Ammon's horn (tissue), 1 donor: ENCODE data around the gene BAZ2B.

ENCODE experiments used
- DNase-seq: peaks from one replicate; pipeline ENCODE4 v3.0.0-alpha.2; 2016; ENCODE audit warnings: low spot score

BAZ2B gene

DNA sequence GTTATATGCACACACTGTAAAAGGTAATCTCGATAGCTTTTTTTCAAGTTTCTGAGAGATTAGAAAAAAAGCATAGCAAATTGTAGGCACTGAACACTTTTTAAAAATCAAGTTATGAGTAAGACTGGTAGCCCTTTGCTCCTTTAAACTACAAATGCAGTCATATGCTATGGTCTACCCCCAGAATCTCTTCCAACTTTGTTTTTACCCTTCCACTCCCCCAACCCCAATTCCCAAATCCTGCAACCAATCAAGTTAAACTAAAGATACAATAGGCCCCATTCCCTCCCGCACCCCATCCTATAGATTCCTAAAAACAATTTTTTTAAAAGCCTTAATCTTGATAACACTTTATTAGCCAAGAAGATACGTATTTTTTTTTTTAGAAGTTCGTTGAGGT, 752 bp upstream of the BAZ2B start:
- DNase-seq, result no peak

DNA sequence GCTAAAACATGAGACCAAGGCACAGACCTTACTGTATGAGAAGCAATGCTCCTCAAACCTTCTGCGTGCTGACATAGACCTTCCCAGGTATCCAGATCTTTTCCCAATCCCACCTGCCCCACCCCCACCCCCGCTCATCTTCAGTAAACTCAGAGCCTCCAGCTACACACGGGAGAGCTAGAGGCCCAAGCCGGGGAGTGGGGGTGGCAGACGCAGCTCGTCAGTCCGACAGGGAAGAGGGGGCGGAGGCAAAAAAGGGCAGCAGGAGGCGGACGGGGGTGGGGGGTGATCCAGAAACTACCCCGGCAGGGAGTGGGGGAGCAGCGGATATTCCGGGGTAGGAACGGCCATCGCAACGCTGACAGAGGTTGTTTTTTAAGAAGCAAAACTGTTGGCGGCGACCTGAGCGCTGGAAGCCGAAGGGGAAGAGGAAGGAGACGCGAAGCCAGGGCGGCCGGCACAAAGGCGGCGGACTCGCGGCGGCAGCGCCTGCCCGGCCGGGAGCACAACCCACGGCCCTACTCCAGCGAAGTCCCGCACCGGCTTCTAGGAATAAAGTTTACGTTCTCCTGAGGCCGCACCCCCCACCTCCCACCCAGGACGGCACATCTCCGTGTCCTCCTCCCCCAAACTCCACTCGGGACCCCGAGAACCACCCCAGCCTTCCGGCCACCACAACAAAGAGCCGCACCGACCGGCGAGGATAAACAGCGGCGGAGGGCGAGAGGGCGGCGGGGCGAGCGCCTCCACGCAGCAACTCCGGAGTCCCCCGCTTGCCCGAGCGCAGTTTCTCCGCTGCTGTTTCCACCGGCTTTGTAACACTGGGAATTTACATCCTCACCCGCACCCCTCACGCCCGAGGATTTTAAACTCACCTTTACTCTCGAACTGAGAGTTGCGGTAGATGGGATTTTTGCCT, 722 bp downstream of the BAZ2B start:
- peak; percentile 90 for DNase-seq

- DNase-seq, result no peak
Measured at GRCh38 chr2:159614534-159615366, 1.6 kb downstream of the BAZ2B start.

DNA sequence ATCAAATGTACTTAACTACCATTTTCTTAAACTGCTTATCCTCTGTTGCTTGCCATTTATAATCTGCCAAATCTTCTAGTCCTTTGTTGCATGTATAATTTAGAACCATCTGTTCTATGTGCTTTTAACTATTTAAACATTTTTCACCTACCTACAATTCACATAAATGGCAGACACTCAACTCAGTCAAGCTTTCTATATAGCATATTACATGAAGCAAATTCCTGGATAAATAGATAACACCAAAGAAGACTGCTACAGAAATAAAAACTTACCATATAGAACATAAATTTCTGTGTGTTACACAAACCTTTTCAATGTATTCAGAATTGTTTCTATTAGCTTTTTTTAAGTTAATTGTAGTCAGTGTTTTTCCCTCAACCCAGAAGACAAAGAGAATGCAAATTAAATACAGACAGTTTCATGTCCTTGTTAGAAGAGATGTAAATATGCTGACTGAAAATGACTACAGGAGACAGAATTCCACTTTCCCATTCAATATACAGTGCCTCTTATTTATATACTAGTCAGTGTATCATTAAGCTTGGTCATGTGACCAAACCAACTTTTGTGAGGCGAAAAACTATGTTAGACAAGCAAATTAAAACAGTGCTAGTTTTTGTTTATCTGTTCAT, 2.6 kb downstream of the BAZ2B start:
- DNase-seq, result peak; percentile 35

GRCh38 chr2:159613091-159613490, 3.3 kb downstream of the BAZ2B start:
- no peak for DNase-seq

GRCh38 chr2:159612255-159612901, 4.0 kb downstream of the BAZ2B start:
- DNase-seq, result peak; percentile 53

DNA sequence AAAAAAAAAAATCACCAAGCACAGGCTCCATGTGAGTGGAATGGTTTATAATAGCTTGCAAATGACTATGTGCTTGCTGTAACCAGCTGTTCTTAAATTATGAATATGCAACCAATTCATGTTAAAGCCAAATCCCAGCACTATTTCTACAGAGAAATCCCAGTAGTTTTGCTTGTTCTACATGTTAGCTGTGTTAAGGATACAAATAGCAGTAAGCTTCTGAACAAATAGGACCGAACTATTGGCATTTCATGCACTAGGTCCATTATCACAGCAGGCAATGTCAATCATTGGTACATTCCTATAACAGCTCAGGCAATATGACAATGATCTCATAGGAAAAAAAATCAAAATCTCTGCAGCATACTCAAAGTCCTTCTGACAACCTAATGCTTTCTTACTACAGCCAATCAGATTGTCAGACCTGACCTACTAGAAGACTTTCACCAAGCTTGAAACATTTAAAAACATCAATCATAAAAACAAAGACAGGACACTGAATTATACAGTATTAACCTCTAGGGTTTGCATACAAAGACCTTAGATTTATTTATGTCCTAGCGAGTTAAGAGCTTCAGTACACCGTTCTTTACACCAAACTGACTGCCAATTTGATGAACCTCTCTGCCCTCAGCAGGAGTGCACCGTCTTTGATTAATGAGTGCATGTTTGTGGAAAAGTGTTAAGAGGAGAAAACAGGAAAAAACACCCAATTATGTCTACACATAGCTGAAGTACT, 6.4 kb downstream of the BAZ2B start:
- DNase-seq, result no peak

DNA sequence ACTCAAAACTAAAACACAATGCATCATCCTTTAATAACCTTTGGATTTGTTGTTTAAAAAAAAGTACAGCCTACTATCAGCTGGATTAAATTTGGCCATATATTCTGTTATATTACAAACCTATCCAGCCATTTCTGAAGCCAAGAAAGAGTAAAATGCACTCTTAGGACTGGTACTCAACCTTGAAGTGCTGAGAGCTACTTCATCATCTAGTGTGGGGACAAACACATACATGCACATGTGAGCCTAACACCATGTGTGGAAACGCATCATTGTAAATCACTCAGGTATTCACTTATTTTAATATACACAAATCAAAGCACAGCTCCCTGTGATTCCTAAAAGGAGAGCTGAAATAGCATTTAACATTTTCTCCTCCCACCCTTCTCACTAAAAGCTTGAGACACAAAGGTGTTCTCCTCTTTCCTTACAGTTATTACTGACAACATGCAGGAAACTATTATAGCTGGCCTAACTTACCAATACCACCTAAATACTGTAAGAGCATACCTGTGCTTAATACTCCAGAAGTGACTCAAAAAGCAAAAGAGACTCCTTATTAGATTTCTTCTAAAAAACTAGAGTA, 7.5 kb downstream of the BAZ2B start:
- no peak for DNase-seq

DNA sequence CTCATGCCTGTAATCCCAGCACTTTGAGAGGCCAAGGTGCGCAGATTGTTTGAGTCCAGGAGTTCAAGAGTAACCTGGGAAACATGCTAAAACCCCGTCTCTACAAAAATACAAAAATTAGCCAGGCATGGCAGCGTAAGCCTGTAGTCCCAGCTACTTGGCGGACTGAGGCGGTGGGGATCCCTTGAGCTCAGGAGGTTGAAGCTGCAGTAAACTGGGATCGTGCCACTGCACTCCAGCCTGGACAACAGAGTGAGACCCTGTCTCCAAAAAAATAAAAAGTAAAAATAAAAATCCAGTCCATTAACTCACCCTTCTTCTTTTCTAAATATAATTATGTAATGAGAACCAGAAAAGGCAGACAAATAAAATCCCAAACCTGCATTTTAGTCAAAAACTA, 8.2 kb downstream of the BAZ2B start:
- DNase-seq, result no peak

GRCh38 chr2:159606287-159606686, 10.1 kb downstream of the BAZ2B start:
- no peak for DNase-seq

DNA sequence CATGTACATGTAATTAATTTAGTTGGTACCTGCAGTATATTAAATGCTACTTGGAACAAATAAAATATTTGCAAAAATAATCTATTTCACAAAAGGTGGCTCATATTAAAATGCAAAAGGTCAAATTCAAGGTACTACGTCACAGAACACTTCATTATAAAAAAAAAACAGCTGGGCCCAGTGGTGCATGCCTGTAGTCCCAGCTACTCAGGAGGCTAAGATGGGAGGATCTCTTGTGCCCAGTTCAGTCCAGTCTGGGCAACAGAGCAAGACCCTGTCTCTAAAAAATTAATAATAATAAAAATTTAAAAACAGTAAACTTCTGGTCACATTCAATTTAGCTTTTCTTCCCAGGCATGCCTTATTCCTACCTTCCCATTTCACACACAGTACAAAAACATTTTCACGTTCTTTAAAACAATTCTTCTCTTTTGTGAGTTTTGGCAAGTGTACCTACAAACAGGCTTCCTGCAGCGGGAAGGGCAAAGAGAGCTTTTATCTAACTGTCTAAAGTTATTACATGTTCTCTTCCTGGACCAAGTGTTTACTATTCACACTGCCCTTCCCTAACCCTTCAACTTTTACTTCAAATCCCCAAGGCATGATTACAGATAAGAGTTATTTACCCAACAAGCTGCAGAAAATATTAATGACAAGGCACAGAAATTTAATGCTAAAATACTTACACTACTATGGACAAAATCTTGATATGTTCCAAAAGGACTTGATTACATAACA, 10.7 kb downstream of the BAZ2B start:
- DNase-seq, result no peak

GRCh38 chr2:159604159-159604558, 12.2 kb downstream of the BAZ2B start:
- no peak for DNase-seq

- no peak for DNase-seq
Measured at GRCh38 chr2:159600752-159601151, 15.6 kb downstream of the BAZ2B start.

DNA sequence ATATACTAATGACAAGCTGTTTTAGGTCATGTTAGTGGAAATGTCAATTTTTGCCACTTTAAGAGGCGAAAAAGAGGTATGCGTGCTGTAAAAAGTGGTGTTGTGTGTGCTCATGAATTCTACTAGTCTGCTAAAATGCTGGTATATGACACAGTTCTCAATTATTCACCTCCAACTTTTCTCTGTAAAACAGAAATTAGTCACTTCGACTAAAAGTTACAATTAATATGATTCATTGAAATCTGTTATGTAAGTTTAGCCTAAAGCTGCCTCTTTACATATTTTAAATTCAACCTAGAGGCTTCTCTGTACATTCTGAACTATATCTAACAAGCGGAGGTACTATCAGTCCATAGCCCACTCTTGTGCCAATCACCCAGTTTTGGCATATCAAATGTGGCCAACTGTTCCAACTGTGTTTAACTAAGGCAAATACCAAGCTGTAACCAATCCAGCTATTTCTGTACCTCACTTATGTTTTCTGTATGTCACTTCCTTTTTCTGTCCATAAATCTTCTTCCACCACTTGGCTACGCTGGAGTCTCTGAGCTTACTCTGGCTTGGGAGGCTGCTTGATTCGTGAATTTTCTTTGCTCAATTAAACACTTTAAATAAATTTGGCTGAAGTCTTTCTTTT, 20.8 kb downstream of the BAZ2B start:
- no peak for DNase-seq

DNA sequence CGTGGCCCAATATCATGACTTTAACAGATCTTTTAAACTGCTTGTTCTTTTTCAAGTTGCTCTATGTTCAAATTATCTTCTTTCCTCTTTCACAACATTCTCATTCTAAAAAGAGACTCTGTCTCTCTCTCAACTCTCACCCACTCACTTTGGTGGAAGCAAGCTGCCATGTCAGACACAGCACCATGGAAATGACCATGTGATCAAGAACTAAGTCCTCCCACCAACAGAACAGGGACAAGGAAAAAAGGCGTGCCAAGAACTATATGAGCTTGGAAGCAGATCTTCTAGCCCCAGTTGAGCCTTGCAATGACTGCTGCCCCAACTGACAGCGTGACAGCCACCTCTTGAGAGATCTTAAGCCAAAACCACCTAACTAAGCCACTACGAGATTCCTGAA, 23.9 kb downstream of the BAZ2B start:
- peak; percentile 42 for DNase-seq

DNA sequence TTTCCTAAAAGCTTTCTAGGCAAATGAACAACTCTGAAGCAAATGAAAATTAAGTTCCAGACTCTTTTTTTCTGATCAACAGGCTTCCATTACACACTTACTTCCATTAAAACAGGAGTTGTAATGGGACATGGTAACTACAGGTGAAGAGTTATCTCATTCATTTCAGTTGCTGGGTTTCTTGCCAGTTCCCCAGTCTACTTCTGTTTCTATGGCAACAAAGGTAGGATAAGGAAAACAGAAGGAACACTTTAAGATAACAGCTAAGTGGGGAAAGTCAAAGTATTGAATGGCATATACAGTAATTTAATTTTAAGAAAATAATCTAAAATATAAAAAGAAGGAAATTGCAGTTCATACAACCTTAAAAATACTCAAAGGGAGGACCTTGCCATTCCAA, 25.1 kb downstream of the BAZ2B start:
- no peak for DNase-seq

- DNase-seq, result no peak
Measured at GRCh38 chr2:159589286-159589685, 27.1 kb downstream of the BAZ2B start.

GRCh38 chr2:159586034-159586433, 30.3 kb downstream of the BAZ2B start:
- no peak for DNase-seq

DNA sequence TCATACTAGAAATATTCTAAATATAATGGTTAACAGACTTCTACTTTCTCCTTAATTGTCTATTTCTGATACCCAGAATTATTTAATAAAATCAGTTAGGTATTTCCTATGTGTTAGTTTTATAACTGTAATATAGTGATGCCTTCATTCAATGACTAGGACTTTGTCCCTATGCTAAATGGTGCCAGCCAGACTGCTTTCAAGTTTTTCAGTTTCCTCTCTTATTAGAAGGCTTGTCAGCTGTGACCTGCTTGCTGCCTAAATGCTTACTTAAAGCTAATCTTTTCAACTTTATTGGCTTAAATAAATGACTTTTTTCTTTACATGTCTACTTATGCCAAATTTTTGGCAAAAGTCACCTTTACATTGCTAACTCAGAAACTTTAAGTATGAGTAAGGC, 30.7 kb downstream of the BAZ2B start:
- DNase-seq, result no peak

DNA sequence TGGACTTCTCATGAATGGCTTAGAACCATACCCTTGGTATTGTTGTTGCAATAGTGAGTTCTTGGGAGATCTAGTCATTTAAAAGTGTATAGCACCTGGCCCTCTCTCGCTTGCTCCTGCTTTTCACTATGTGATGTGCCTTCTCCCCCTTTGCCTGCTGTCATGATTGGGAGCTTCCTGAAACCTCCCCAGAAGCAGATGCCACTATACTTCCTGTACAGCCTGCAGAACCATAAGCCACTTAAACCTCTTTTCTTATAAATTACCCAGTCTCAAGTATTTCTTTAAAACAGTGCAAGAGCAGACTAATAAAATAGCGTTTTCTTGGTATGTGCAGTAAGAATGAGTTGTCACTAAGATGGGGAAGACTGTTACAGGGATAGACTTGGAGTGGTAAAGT, 31.6 kb downstream of the BAZ2B start:
- no peak for DNase-seq
